D341Med (cell line): ENCODE measurements around the gene SYCE1.
"Not testable (repeated sequence)": the region's sequence is repeated elsewhere in the genome, so short reads cannot be mapped to it uniquely, and the experiment has no call there.

ENCODE experiments used
- DNase-seq: peaks from one replicate; pipeline ENCODE4 v3.0.0; 2012; ENCODE audit warnings: low spot score

Gene SYCE1, protein sequence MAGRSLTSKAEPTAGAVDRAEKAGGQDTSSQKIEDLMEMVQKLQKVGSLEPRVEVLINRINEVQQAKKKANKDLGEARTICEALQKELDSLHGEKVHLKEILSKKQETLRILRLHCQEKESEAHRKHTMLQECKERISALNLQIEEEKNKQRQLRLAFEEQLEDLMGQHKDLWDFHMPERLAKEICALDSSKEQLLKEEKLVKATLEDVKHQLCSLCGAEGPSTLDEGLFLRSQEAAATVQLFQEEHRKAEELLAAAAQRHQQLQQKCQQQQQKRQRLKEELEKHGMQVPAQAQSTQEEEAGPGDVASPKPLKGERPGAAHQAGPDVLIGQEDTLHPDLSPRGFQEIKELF

DNA sequence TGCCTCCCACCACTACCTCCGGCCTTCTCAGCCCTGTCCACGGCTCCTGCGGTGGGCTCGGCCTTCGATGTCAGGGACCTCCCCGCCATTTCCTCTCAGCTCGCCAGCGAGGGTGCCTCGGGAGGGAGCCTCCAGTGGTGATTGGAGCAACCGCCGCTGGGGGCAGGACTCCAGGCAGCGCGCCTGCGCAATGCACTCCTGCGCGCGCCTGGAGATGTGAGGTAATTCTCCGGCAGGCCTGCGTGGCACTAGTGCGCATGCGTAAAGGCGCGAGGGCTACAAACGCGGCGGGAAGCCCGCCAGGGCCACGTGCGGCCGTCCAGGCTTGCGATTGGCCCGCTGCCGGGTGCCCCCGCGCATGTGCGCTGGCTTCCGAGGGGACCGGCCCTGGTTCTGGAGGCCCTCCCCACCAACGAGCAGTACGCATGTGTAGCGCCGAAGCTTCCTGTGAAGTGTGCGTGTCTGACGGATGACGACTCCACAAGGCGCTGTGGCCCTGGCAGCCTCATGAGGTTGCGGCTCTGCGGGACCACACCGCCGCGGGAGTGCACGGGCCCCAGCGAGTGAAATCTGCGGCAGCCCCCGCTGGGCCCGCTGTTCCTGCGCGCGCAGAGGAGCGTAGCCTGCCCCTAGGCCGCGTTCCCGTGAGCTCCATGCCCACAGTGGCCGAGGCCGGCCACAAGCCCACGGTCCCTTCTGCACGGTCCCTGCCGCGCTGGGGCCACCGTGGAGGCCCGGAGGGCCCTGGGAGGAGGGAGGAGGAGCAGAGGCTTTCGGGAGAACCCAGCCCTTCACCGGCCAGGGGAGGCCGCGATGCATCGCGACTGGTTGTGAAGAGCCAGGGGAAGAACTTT lies at the start of gene SYCE1:
Gene SYCE1, minus strand, starts transcription at position 143 of the 854 bp plus-strand sequence. Its CDS starts 54 bp downstream, at position 89.
- no peak for DNase-seq

DNA sequence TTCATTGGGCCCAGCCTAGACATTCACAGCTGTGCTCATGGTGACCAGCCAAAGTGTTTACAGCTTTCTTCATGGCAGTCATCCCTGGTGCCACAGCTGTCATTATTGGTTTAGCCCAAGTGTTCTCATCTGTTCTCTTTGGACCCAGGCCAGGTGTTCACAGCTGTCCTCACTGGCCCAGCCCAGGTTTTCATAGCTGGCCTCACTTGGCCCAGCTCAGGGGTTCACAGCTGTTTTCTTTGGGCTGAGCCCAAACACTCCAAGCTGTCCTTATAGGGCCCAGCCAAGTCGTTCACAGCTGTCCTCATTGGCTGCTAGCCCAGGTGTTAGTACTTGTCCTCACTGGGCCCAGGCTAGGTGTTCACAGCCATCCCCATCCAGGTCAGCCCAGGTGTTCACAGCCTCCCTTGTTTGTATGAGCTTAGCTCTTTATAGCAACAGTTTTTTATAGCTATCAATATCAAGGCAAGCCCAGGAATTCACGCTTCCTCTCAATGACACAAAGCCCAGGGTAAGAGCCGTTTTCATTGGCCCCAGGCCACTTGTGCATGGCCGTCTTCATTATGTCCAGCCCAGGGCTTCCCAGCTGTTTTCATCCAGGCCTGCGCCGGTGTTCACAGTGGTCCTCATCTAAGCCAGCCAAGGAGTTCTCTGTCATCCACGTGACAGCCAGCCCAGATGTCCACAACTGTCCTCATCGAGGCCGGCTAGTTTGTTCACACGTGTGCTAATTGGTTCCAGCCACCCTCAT lies 49.6 kb upstream of the SYCE1 start:
- no peak for DNase-seq

DNA sequence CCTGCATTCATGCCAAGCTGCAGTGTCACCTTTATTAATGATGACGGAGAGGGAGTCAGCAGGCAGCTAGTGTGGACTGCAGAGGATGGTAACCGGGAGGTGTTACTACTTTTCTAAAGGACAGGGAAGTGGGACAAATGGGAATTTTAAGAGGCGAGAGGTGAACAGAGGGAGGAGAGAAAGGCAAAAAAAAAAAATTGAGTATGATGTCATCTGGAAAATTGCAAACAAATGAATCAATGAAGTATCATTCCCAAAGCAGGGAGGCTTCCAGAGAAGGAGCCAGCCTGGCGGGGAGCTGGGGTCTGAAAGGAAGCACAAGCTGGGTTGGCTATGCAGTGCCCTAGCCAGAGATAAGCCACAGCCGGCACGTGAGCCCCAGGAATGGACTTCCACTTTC lies 48.3 kb upstream of the SYCE1 start:
- no peak for DNase-seq

DNA sequence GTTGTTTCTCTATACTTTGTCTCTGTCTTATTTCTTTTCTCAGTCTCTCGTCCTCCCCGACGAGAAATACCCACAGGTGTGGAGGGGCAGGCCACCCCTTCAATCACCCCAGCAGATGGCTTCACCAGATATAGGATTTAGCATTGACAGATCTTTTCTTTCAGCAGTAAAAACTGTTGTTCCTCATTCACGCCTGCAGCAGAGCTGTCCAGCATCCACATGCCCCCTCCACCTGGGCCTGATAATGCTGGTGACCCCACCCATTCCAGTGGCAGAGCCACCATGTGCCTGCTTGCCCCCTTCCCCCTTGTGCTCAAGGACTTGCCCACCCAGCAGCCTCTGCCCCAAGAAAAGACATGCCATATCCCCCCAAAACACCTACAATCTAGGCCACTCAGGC lies 45.7 kb upstream of the SYCE1 start:
- DNase-seq, result no peak

DNA sequence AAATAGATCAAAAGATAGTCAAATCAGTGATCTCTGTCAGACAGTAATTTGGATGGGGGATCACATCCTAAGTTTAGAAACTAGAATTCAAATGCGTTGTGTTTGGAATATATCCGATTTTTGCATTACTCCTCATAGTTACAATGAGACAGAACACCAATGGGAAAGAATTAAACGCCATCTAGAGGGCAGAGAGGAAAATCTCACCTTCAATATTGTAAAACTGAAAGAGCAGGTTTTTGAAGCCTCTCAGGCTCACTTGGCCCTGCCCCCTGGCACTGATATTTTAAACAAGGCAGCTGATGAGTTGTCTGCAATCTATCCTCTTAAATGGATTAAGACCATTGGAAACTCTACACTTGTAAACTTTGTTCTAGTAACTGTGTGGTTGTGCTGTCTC lies 43.5 kb upstream of the SYCE1 start:
- no peak for DNase-seq

DNA sequence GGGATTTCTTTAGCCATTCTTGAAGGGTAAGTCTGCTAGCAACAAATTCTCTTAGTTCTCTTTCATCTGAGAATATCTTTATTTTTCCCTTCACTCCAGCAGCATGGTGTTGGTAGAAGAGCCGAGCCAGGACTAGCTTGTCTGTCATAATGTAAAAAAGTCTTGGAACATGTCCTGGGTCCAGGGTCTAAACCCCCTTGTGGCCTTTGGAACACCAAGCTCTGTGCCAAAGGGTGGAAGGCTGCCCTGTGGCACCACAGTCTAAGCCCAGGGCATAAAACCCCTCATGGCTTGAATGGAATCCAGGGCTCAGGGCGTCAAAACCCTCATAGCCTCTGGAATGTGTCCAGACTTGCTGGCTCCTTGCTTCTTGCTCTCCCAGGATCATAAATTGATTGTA lies 38.1 kb upstream of the SYCE1 start:
- DNase-seq, result not testable (repeated sequence)

DNA sequence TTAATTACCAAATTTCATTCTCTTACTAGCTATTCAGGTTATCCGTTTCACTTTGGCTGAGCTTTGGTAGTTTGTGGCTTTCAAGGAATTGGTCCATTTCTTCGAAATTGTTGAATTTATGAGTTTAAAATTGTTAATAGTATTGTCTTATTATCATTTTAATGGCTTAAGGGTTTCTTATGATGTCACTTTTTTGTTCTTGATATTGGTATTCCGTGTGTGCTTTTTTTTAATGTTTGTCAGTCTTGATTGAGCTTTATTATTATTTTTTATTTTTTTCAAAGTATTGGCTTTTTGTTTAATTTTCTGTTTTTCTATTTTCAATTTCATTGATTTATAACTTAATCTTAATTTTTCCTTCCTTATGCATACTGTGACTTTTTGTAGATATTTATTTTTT lies 35.3 kb upstream of the SYCE1 start:
- no peak for DNase-seq

DNA sequence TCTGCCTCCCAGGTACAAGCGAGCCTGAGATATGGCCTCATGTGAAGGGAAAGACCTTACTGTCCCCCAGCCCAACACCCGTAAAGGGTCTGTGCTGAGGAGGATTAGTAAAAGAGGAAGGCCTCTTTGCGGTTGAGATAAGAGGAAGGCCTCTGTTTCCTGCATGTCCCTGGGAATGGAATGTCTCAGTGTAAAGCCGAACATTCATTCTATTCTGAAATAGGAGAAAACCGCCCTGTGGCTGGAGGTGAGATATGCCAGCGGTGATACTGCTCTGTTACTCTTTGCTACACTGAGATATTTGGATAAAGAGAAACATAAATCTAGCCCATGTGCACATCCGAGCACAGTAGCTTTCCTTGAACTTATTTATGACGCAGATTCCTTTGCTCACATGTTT lies 34.5 kb upstream of the SYCE1 start:
- not testable (repeated sequence) for DNase-seq

DNA sequence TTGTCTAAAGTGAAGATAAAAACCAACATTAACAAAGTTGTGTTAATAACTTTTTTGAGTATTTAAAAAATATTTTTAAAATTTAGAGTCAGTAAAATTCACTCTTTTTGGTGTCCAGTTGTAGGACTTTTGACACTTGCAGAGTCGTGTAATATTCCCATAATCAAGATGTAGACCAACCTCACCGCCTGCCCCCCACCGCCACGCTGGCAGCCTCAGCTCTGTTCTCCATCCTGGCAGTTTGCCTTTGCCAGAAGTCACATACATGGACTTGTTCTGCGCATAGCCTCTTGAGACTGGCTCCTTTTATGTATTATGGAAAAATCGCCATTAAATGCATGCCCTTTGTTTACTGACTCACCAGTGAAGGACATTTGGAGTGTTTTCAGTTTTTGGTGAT lies 27.3 kb upstream of the SYCE1 start:
- DNase-seq, result no peak

DNA sequence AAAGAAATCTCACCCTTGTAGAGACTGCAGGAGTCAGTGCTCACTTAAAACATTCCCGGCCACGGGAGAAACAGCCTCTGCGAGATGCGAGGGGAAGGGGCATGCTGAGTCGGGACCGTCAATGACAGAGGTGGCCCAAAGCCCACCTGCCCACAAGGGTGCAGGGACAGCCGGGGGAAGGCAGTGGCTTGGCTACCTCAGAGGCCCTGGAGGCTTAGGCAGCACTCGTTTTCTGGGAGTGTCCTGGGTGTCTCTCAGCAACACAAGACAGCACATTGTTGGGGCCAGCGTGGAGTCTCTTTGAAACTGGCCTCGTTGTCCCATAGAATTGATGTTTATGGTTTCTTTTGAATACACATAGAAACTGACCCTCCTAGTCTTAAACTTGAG lies 25.6 kb upstream of the SYCE1 start:
- DNase-seq, result no peak

DNA sequence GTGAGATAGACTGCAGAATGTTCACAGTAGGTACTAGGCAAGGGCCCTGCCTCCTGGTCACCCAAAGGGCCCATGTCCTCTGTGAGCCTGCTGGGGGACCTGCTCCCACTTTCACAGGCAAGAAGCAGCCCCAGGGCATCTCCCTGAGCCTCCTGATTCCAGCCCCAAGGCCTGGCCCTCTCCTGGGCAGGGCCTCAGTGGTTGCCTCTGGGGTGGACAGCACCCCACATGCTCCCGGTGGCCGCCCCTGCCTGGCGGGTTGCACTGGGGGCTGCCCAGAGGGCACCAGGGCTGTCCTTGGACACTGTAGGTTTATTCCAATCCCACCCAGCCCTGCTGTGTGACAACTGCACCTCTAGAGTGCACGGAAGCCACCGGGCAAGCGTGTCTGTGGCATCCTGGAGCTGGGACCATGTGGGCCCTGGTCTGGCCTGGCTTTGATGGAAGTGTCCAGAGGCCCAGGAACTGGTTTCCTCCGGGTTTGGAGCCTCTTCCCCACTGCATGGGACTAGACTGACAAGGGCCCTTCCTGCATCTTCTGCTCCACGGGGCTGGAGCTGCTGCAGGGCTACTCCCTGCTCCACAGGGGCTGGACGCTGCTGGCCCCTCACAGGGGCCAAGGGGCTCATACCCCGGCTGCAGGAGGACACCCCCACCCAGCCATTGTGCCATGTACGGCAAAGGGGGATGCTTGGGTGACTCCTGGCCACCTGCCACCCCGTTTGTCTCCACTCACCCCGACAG lies 25.0 kb upstream of the SYCE1 start:
- DNase-seq, result no peak

DNA sequence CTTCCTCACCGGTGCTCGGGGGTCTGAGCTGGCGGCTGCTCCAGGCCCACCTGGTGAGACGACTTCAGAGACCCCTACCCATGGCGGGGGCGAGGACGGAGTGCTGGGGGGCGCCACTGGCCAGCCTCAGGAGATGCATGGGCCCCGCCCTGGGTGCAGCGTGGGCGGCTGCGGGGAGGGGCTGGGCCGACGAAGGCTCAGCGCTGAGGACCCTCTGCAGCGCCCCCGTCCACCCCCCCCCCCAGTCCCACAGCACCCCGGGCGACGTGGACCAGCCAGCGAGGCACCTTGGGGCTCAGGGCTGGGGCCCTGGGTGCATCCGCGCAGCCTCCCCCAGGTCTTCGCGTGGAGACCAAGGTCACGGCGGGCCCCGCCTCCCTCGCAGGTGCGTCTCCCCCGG lies 11.7 kb upstream of the SYCE1 start:
- DNase-seq, result not testable (repeated sequence)

DNA sequence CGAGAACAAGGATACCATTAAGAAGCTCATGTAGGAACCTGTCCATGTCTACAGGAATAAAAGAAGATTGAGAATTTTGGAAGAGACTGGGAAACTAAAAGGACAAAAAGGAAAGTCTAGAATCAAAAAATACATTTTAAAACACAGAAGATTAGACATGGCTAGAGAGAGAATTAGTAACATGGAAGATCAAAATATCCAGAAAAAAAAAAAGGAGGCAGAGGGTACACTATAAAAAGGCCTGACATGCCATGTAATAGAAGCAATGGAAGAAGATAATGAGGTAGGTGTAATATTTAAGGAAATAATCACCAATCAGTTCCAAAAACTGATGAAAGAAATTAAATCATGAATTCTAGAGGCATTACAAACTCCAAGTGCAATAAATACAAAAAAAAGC lies 8.1 kb upstream of the SYCE1 start:
- not testable (repeated sequence) for DNase-seq

DNA sequence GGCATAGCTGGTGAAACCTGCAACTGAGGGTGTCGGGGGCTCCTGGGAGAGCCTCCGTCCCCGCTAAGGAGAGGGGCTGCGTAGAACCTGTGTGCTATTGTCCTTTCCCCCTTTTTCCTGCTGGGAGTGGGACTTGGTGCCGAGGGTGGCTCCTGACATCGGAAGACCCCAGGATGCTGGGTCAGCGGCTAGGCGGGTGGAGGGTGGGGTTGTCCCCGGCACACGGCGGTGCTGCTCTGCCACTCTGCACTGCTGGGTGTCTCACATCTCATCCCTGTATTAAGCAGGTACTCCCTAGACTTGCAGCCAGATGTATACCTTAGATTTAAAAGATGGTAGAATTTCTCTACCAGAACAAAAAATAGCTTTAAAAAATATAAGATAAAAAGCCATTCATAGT lies 6.7 kb upstream of the SYCE1 start:
- not testable (repeated sequence) for DNase-seq

DNA sequence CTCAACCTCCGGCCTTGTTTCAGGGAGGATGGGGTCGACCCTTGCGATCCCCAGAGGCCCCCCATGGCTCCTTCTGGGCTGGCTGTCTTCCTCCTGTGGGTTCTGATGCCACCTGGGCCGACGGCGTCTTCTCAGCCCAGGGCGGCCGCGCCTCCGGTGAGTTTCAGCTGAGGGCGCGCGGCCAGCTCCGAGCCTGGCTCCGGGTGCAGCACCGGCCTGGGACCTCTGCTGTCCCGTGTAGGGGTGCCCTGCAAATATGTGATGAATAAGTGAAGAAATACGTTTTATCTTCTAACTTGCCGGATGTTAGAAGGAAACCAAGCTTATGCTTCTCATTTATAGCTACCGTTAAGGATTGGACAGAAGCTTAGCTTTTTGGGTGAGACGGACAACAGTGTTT lies 4.4 kb upstream of the SYCE1 start:
- DNase-seq, result not testable (repeated sequence)

DNA sequence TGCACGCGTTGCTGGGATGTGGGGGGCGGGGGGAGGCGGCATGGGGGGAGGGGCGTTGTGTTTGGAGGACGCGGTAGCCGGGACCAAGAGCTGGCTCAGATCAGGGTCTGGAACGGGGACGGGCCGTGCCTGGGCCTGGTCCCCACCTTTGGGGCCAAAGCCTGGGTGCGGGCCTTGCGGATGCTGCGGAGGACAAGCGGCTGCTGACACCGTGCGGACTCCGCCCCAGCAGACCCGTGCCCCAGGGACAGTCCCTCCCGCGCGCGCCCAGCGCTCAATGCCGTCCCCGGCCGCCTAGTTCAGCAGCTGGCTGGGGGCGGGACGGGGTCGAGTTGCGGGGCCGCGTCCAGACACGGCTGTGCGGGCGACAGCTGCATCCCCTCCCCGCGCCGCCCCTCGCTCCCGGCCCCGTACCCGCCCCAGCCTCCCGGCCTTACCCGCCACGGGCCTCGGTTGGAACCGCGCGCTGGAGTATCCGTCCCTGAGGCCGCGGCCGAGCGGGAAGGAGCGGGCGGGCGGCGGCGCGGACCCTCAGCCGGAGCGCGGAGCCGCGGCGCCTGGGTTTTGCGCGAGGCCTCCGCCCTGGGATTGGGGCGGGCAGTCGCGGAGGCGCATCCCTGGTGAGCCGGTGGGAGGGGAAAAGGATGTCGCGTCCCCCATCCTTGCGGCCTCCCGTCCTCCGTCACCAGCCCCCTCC lies 3.6 kb upstream of the SYCE1 start:
- DNase-seq, result not testable (repeated sequence)

DNA sequence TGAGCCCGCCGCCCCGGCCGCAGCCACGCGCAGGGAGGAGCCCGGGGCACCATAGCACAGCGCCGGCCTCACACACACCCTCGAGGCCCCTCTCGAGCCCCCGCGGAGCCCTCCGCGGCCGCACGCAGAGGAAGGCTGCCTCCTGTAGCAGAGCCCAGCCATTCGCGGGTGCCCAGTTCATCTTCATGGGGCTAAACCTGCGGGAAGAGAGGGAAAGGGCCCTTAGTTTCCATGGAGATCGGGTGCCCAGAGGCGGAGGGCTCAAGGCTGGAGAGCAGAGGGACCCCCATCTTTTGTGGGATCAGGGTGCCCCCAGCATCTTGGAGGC lies 2.9 kb upstream of the SYCE1 start:
- DNase-seq, result no peak

DNA sequence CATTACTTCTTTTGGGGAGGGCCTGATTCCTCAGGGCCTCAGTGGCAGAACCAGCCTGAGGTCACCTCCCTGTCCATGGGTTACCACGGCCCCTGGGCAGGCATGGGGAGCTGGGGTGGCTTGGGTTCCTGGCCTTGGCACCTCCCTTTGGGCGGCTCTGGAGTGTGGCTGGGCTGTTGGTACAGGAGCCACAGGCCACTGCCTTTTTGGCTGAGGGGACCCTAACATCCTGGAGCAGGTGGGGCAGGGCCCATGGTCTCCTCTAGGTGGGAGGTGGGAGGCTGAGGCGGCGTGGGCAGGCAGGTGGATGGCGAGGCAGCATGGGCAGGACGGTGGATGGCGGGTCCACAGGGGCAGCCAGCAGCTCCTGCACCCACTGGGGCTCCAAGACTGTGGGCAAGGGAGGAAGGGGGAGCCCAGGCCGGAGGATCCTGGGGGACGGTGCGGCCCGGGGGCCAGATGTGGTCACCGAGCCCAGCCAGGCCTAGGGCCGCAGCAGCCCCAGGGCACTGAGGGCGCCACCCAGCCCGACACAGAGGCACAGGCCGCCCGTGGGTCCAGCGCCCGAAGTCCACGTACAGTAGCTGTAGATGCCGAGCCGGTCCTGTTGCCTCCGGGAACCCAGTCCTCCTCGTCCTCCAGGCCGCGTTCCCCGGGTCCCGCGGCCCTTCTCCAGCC lies 2.4 kb upstream of the SYCE1 start:
- DNase-seq, result no peak

DNA sequence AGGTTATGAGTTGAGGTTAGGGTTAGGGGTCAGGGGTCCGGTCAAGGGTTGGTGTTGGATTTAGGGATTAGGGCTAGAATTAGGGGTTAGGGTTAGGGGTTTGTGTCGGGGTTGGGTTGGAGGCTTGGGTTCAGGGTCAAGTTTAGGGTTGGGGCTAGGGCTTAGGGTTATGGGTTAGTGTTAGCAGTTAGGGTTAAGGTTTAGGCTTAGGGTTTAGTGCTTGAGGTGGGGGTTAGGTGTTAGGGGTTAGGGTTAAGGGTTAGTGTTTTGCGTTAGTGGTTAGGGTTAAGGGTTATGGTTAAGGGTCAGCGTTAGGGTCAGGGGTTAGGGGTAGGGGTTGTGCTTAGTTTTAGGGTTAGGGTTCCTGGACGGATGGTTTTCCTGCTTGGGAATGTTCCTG lies 1.7 kb upstream of the SYCE1 start:
- no peak for DNase-seq

DNA sequence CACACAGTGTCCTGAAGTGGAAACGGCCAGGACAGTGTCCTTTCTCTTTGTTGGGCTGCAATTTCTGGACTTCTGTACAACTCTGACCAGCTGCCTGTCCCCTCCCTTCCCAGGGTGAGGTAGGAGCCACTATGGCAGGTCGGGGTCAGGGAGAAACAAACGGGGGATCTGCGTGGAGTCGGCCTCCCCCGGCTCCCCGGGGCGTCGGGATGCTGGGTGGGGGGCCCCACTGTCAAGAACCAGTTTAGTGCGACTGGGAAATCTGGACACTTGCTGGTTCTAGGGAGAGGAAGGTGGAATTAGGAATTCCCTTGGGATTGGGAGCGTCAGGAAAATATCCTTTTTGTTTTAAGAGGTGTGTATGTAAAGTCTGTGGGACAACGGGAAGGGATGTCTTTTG lies 567 bp downstream of the SYCE1 start:
- no peak for DNase-seq

DNA sequence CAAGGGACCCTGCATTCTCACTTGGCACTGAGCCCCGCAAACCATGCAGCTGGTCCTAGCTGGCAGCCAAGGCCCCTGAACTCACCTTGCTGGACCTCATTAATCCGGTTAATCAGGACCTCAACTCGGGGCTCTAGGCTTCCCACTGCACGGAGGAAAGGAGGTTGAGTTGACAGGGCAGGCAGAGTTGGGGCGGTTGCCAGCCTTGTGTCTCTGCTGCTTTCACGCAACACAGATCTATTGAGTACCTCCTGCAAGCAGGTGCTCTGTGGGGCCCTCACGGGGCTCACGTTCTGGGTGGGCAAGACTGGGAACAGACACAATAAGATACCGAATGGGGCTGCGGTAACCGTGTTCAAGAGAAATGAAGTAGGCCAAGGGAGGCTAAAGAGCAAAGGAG lies 6.2 kb downstream of the SYCE1 start:
- DNase-seq, result no peak
